CD4-positive, alpha-beta T cell treated with Interleukin-15 for 4 hours (primary cell): Measurements from ENCODE around the gene DZIP3.
"Not testable (repeated sequence)": the region's sequence is repeated elsewhere in the genome, so short reads cannot be mapped to it uniquely, and the experiment has no call there.

Experiments used
- DNase-seq: peaks from one replicate; pipeline ENCODE4 v3.0.0-alpha.2; 2020; ENCODE audit warnings: low spot score

Gene DZIP3

GRCh38 chr3:108677811-108678210 is 88.3 kb downstream of the DZIP3 start:
- DNase-seq: no peak

- DNase-seq: not testable (repeated sequence)
Observed at GRCh38 chr3:108692286-108692685, 102.8 kb downstream of the DZIP3 start.

- no peak for DNase-seq
Observed at GRCh38 chr3:108698461-108698860, 108.9 kb downstream of the DZIP3 start.

- DNase-seq: no peak
Observed at GRCh38 chr3:108705045-108705444, 115.5 kb downstream of the DZIP3 start.

- no peak for DNase-seq
Observed at GRCh38 chr3:108713009-108713516, 123.5 kb downstream of the DZIP3 start.

- no peak for DNase-seq
Observed at GRCh38 chr3:108713816-108714215, 124.3 kb downstream of the DZIP3 start.

- DNase-seq: no peak
Observed at GRCh38 chr3:108718454-108718853, 128.9 kb downstream of the DZIP3 start.

- DNase-seq: no peak
Observed at GRCh38 chr3:108719178-108719806, 129.8 kb downstream of the DZIP3 start.

GRCh38 chr3:108722724-108723123 is 133.2 kb downstream of the DZIP3 start:
- DNase-seq: no peak

- no peak for DNase-seq
Observed at GRCh38 chr3:108724101-108724500, 134.6 kb downstream of the DZIP3 start.

GRCh38 chr3:108728105-108728504 is 138.6 kb downstream of the DZIP3 start:
- no peak for DNase-seq

- DNase-seq: no peak
Observed at GRCh38 chr3:108728934-108729333, 139.4 kb downstream of the DZIP3 start.

- no peak for DNase-seq
Observed at GRCh38 chr3:108736821-108737220, 147.3 kb downstream of the DZIP3 start.

GRCh38 chr3:108742929-108743328 is 153.4 kb downstream of the DZIP3 start:
- DNase-seq: no peak
